M059J (cell line): ENCODE results near the gene TCEA2. TPM values are rescaled to one million over a fixed set of nuclear protein-coding genes. Genes with fewer than 3 reads are reported as not detected.

ENCODE experiments used
- DNase-seq: peaks from one replicate; pipeline ENCODE4 v3.0.0-alpha.2; 2012; ENCODE audit warnings: low read depth
- total RNA-seq: library from RNA; depleted of rRNA; stranded (reverse); fragments of >200 nt; shearing (Covaris generic); gene quantifications from 2 replicates; pipeline ENCODE4 v1.2.3, GENCODE V29; 2014

The TCEA2 gene
- total RNA-seq, 1 experiment from 2014 or later = 28.7 TPM

DNA sequence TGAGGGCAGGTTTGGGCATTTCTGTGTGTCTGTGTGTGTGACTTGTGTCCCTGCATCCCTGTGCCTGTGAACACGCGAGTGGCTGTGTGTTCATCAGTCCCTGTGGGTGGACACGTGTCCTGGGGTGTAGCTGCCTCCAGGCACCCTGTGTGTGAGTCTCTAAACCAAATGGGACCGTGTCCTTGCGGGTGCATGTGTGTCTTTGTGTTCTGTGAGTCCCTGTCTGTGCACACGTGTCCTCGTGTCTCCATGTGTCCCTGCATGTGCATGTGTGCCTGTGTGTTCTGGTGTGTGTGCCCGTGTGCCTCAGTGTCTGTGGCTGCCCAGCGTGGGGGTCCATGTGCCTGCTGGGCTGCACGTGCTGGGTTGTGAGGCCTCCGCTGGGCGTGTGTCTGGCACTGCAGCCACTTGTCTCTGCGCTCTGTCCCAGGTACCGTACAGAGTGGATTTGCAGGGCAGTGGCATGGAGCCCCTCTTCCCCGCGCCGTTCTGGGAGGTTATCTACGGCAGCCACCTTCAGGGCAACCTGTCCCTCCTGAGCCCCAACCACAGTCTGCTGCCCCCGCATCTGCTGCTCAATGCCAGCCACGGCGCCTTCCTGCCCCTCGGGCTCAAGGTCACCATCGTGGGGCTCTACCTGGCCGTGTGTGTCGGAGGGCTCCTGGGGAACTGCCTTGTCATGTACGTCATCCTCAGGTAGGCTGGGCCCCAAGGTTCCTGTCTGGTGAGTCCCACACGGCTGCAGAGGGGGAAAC lies 29.4 kb downstream of the TCEA2 start:
- no peak for DNase-seq

DNA sequence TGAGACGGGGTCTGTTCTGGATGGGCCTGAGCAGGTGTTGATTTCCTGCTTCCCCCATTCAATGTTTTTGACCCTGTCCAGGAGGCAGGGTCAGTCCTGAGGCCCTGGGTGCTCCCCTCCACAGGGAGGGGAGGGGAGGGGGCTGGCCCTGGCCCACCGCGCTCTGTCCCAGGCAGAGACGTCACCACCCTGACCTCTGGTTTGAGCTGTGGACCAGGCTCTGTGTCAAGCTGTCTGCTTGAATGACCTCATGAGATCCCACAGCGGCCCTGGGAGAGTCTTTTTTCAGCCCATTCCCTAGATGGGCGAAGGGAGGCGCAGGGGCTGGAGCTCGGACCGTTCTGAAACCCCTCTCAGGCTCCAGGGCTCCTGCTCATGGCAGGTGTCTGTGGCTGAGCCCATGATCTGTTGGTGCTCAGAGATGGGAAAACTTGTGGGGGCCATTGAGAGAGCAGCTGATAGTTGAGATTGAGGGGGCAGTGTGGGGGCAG lies 30.1 kb downstream of the TCEA2 start:
- no peak for DNase-seq

DNA sequence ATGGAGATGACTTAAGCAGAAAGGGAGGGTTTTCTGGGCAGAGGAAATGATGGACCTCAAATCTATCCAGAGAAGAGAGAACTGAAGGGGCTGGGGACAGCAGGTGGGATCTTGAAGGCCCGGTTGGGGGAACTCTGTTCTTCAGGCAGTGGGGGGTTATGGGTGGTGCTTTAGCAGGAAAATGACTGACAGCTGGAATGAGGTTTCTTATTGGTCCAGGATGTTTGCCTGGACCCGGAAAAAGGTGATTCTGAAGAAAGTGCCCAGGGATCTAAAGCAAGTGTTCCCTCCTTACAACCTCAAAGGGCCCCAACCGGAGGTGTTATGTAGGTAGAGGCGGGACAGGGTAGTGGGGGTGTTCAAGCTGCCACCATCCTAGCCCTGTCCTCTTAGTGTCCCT lies 32.5 kb downstream of the TCEA2 start:
- no peak for DNase-seq

DNA sequence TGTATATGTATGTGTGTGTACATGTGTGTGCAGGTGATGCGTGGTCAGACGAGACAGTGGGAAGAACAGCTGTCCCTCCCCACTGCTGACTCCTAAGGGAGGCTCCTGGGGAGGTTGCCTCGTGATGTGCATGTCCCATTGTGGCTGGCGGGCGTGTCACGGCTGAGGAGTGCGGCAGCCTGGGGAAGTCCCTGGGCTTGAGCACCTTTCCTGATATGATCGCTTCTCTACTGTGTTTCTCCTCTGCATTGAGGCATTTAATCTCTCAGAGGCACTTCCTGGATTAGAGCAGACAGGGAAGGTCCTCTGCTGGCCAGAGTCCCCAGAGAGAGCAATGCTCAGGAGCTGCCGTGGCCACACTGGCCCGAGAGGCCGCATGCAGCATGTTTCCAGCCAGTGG lies 32.9 kb downstream of the TCEA2 start:
- DNase-seq = no peak

DNA sequence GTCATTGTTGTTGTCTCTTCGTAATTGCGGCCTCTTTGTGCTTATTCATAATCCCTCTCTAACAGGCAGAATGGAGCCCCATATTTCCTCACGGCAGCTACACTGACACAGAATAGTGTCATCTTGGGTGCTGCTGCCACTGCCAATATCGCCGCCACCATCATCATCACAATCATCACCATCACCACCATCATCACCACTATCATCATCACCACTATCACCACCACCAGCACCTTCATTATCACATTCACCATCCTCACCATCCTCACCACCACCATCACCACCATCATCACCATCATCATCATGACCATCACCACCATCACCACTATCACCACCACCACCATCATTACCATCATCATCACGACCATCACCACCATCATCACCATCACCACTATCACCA lies 33.5 kb downstream of the TCEA2 start:
- DNase-seq = no peak

DNA sequence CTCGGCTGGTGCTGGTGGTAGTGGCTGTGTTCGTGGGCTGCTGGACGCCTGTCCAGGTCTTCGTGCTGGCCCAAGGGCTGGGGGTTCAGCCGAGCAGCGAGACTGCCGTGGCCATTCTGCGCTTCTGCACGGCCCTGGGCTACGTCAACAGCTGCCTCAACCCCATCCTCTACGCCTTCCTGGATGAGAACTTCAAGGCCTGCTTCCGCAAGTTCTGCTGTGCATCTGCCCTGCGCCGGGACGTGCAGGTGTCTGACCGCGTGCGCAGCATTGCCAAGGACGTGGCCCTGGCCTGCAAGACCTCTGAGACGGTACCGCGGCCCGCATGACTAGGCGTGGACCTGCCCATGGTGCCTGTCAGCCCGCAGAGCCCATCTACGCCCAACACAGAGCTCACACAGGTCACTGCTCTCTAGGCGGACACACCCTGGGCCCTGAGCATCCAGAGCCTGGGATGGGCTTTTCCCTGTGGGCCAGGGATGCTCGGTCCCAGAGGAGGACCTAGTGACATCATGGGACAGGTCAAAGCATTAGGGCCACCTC lies 35.5 kb downstream of the TCEA2 start:
- DNase-seq = no peak

DNA sequence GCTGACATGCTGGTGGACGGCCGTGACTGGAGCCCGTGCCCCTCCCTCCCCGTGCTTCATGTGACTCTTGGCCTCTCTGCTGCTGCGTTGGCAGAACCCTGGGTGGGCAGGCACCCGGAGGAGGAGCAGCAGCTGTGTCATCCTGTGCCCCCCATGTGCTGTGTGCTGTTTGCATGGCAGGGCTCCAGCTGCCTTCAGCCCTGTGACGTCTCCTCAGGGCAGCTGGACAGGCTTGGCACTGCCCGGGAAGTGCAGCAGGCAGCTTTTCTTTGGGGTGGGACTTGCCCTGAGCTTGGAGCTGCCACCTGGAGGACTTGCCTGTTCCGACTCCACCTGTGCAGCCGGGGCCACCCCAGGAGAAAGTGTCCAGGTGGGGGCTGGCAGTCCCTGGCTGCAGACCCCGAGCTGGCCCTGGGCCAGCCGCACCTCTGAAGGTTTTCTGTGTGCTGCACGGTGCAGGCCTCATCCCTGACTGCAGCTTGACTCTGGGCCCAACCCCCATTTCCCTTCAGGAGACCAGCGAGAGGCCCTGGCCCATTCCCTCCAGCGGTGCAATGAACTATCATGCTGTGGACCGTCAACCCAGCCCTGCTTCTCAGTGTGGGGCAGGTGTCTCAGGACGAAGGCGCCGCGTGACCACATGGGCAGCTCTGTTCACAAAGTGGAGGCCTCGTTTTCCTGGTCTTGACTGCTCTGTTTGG lies 36.2 kb downstream of the TCEA2 start:
- DNase-seq = no peak

DNA sequence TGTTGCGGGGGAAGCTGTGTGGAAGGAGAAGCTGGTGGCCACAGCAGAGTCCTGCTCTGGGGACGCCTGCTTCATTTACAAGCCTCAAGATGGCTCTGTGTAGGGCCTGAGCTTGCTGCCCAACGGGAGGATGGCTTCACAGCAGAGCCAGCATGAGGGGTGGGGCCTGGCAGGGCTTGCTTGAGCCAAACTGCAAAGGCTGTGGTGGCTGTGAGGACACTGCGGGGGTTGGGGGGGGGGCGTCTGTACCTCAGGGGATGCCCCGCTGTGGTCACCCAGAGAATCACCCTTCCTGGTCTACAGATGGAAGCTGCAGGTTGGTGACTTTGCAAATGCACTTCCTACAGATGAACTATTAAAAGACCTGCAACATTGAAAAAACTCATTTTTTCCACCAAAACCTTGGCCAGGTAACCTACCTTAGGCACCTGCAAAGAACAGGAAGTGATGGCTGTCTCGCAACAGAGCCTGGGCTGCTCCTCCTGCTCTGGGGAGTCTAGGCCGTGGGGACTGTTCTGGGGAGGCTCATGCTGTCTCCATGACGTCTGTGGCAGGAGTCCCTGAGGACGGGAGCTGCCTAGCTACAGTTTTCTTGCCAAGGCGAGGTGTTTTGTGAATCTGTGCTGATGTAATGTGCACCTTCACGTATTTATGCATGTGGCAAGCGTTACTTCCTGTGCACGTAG lies 37.0 kb downstream of the TCEA2 start:
- no peak for DNase-seq

DNA sequence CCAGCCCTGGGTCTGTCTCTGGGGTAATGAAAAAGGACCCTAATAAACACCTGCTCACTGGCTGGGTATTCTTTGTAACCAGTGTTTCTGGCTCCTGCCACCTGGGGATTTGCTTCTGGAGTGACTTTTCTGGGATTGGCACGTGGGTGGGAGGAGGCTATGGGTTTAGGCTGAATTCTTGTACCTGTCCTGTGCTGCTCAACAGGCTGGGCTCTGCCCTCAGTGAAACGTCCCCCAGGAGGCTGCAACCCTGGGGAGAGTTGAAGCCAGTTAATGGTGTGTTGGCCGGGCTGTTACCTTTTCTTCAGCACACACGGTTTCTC lies 37.5 kb downstream of the TCEA2 start:
- no peak for DNase-seq

DNA sequence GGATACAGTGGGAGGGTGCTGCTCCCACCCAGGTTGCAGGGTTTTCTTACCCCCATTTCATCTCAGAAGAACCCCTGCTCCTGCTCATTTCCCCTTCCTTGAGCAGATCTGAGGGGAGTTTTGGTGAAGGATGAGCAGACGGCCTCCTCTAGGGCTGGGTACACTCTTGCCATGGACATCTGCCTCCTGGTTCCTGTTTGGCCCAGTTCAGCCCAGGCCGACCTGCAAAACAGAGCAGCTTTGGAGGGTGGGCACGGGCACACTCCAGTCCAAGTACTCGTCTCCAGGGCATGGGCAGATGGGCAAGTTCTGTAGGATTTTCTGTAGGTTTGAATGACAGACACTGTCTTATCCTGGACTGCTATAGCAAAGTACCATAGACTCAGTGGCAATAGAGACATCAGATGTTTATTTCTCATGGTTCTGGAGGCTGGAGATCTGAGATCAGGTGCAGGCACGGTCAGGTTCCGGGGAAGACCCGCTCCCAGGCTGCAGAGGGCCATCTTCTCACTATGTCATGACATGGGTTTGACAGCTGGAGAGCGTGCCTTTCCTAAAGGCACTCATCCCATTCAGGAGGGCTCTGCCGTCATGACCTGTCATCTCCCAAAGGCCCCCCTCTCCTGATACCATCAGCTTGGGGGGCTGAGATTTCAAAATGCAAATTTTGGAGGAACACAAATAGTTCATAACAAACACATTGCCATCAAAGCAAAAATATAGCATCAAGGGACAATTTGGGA lies 38.1 kb downstream of the TCEA2 start:
- no peak for DNase-seq

DNA sequence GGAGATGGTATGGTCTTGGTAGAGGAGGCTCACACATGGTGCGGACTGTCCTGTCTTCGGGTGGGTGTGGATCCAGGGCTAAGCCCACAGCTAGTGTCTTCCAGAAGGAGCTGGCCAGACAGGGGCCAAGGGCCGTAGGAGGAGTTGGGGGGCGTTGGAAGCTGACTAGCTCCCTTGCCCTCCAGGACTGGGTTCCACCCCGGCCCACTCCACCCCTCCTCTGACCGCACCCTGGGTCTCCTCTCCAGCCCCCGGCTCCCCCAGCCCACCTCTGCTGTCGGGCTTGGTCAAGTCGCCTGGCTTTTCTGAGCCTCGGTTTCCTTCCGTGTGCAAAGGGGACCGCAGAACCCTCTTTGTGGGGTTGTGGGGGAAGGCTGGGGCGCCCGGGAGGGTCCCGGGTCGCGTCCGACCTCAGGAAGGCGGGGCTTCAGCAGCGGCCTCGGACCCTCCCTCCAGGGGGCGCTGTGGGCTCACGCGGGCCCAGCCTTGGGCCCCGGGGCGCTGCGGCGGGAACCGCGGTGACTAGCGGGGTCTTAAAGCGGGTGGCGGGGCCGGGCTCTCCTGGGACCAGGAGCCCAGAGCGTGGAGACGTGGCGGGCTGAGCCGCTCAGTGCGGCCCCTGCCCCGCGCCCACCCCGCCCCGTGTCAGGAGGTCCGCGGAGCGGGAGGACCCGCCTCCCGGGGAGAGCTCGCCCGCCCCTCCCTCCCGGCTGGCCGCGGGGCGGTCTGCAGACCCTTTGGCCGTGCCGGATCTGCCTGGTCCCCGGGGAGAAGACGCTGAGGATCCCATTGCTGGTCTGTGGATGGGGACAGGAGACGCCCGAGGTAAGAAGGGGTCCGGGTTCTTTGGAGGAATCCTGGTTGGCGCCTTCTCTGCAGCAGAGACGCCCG lies 39.0 kb downstream of the TCEA2 start:
- DNase-seq = no peak

DNA sequence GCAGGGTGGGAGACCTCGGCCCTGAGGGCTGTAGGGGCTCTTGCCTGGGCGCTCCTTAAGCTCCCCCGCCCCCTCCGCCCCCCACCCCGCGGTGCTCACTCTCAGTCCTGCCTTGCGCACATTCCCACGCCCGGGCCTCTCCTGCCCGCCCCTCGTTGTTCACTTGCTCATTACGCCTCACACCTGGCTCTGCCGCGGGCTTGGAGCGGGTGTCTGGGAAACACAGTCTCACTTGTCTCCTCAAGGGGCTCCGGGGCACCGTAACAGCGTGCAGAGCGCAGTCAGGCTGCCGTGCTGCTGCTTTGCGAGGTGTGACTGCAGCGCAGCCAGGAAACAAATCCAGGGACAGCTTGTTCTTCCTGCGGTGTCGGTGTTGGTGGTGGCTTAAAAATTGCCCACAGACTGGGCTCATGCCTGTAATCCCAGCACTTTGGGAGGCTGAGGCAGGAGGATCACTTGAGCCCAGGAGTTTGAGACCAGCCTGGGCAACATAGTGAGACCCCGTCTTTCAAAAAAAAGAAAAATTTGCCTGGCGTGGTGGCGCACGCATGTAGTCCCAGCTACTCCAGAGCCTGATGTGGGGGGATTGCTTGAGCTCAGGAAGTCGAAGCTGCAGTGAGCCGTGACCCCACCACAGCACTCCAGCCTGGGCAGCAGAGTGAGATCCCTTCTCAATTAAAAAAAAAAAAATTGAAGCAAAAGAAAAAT lies 39.8 kb downstream of the TCEA2 start:
- no peak for DNase-seq

DNA sequence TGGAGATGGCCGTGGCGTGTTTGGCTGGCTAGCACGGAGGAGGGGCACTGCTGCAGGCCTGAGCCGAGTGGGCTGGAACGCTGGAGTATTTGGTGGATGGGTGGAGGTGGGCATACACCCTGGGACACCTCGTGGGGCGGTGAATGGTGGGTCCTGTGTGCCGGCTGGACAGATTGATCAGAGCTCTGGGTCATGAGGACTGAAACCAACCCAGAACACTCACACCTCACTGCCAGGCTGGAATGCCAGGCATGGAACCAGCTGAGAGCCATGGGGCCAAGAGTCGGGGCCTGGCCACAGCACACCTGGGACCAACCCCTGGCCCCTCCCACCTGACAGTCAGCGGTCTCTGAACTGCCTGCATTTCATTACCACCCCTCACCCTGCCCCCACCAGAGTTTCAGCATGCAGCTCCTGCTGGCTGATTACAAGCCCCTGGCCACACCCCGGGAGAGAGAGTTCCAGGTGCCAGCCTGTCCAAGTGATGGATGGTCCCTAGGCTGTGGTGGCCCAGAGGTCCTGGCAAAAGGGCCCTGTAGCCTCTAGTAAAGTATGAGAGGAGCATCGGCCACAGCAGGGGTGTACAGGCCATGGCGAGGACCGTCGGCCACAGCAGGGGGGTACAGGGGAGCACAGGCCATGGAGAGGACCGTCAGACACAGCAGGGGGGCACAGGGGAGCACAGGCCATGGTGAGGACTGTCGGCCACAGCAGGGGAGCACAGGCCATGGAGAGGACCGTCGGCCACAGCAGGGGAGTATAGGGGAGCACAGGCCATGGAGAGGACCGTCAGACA lies 41.1 kb downstream of the TCEA2 start:
- no peak for DNase-seq

DNA sequence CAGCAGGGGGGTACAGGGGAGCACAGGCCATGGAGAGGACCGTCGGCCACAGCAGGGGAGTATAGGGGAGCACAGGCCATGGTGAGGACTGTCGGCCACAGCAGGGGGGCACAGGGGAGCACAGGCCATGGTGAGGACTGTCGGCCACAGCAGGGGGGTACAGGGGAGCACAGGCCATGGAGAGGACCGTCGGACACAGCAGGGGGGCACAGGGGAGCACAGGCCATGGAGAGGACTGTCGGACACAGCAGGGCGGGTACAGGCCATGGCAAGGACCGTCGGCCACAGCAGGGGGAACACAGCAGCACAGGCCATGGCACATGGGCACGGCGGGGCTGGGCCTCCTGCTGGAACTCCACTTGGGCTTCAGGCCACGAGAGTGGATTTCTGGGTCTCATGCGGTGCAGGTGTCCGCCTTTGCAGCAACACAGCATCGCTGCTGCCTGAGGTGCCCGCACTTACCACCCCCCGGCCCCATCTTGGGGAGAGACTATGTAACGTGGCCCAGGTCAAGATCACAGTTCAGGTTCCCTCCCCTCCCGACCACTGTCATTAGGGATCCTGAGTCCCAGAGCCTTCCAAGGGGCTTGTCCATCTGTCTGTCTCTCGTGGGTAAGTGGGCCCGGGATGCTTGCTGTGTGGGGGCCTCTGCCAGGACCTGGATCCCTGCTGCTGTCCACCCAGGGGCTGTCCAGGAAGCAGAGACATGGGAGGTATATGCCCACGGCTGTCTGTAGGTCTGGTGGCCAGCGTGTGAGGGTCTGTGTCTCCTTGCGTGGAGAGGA lies 41.9 kb downstream of the TCEA2 start:
- no peak for DNase-seq

DNA sequence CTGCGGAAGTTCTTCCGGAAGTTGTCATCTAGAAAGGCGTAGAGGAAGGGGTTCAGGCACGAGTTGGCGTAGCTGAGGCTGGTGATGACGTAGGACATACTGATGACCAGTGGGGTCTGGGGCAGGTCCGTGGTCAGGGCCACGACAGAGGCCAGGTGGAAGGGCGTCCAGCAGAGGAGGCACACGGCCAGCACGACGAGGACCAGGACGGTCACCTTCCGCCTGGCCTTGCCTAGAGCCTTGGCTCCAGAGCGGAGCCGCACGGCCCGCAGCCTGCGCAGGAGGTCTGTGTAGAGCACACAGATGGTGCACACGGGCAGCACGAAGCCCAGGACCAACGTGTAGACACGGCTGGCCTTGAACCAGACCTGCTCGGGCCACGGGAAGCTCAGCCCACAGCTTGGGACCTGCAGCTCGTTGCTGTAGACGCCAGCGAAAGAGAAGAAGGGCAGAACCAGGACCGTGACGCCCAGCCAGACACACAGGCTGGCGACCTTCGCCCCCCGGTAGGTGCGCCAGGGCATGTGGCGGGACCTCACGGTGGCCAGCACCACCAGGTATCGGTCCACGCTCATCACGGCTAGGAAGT lies 42.9 kb downstream of the TCEA2 start:
- DNase-seq = no peak

DNA sequence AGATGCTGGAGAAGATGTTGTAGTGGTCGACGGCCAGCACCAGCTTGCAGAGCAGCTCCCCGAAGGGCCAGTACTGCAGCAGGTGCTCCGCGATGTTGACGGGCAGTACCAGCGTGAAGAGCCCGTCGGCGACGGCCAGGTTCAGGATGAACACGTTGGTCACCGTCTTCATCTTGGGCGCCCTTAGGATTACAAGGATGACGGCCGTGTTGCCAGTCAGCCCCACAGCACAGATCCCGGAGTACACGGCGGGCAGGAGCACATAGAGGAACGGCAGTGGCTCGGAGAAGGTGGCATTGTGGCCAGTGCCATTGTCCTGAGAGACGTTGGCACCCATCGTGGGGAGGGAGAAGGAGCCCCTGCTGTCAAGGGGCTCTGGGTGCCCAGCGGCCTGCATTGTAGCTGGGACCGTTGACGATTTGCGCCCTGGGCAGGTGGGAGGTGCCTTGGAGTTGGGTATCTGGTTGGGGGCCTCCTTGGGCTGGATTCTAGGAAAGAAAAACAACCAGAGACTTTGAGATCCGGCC lies 43.5 kb downstream of the TCEA2 start:
- no peak for DNase-seq

DNA sequence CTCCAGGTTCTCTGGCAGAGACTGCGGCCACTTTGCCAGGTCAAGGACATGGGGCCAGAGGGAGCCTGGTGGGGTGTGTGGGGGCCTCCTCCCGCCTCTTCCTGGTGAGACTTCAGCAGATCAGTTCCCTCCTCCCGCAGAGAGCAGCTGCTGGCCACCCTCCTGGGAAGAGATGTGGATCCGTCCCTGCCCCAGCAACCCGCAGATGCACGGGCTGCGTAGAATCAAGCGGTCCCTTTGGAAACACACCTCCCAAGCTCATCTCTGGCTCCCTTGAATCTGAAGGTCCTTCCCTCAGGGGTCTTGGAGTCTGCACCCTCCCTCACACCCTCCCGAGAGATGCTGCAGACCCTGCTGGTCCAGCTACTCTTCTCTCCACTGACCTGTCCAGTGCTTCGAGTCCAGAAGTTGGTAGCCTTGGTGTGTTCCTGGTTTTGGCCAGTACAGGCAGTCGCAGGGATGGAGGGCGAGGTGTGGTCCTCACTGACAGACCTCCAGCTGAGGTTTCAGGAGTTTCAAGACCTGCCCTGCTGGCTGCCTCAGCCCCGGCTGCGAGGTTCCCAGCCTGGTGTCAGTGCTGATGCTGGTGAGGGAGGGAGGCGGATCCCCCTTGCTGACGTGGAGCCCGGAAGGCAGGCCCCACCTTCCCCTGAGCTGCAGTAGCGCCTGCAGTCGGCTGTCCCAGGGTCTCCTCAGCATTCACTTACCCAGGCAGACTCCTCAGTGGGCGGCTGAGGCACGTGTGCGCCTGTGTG lies 44.2 kb downstream of the TCEA2 start, which contains the start of gene NPBWR2:
TSS of gene NPBWR2 (minus strand) at position 585 of the 755 bp plus-strand sequence. CDS start 734 bp downstream, outside the sequence.
- no peak for DNase-seq
